IMR-90 (cell line): ENCODE data around the gene DGKG.

Experiments used
- BHLHE40 ChIP-seq: fragments of 150-350 bp; IDR thresholded peaks from 2 replicates; pipeline ENCODE4 v1.6.1; 2016; ENCODE audit warnings: mild to moderate bottlenecking, low read depth, low read length
- SMC3 ChIP-seq: fragments of 150-350 bp; IDR thresholded peaks from 2 replicates; pipeline ENCODE4 v1.6.1; 2016; ENCODE audit warnings: low read depth, mild to moderate bottlenecking, antibody characterized with exemption, low read length, moderate library complexity
- TF ChIP-seq, protein P1 (sequence below): conservative IDR thresholded peaks from 2 replicates; pipeline ENCODE4 v1.5.1; 2012; ENCODE audit warnings: mild to moderate bottlenecking, low read depth, low read length, improper control_type of control experiment

DNA sequence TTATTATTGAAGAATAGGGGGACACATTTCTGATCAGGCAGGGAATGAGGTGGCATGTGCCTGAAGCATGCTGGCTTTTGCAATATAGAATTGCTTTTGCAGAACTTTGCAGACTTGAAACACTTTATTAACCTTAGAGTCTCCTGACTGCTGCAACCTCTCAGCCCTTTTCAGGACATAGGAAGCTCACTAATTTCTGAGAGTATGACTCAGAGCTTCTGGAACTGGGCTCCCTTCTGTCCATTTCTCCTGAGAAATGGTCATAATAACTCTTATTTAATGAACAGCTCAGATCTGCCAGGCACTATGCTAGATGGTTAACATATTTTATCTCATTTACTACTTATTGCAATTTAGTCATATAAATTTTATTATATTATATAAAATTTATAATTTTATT is 38.6 kb upstream of the DGKG start:
- no peak for TF ChIP-seq BHLHE40
- no peak for TF ChIP-seq SMC3
- TF ChIP-seq, protein P1, sequence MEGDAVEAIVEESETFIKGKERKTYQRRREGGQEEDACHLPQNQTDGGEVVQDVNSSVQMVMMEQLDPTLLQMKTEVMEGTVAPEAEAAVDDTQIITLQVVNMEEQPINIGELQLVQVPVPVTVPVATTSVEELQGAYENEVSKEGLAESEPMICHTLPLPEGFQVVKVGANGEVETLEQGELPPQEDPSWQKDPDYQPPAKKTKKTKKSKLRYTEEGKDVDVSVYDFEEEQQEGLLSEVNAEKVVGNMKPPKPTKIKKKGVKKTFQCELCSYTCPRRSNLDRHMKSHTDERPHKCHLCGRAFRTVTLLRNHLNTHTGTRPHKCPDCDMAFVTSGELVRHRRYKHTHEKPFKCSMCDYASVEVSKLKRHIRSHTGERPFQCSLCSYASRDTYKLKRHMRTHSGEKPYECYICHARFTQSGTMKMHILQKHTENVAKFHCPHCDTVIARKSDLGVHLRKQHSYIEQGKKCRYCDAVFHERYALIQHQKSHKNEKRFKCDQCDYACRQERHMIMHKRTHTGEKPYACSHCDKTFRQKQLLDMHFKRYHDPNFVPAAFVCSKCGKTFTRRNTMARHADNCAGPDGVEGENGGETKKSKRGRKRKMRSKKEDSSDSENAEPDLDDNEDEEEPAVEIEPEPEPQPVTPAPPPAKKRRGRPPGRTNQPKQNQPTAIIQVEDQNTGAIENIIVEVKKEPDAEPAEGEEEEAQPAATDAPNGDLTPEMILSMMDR = no peak
